ENCODE results near the gene SPA17. TPM values are rescaled to one million over a fixed set of nuclear protein-coding genes. Genes with fewer than 3 reads are reported as not detected.

SPA17 gene
- total and polyA plus RNA-seq, 9 of the 15 experiments (the other 6 are each of a cell fraction or from before 2014, with no cell fraction given), result 6.0 to 19.5 (median 12.6) TPM

DNA sequence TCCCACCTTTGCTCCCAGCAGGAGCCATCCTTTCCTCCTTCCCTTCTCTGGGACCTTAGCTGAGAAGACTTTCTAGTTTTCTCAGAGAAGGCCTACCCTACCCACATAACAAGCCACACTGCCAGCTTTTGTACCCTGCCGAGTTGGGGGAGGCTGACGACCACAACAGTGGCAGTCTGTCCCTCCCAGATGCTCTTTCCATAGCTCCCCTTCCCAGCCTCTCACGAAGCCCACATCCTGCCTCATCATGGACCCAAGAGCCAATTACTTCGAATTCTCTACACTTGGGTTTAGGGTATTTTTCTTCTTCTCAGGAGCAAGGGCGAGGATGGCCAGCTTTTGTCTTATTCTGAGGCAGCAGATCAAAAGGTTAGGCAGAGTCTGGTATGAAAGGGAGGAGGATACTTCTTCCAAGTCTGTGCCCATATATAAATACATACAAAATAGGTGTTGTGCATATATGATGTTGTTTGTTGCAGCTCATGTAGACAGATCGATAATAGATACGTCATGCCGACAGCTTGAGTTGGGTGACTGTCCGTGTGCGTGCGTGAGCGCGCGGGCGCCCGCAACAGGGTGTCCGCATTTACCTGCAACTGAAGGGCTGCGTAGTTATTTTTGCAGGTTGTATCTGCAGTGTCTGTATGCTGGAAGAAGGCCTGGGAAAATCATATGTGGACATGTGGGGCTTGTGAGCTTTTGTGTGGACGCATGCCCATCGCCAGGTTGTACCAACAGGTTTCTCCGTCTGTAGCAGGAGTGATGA, 65.2 kb downstream of the SPA17 start:
- Histone ChIP-seq H3K79me2 (ENCODE audit: control insufficient read depth, insufficient read depth, low read length) (no peaks in the 10 kb centered on the region), H3K9me3 (replicated peaks; ENCODE audit: control insufficient read depth, insufficient read depth, low read depth, low read length) (no peaks in the 10 kb centered on the region), H3K36me3 (ENCODE audit: control insufficient read depth, insufficient read depth, low read length) (no peaks in the 10 kb centered on the region), H4K20me1 (replicated peaks; ENCODE audit: control insufficient read depth, insufficient read depth, low read length) (0 out of 2 replicates have a peak, but pooled peaks cover 9% of the 10 kb centered on the region), H3K9me1 (ENCODE audit: control insufficient read depth, insufficient read depth, low read length) (no peaks in the 10 kb centered on the region), H3K4me3 (no peak overlapping the region), H3K4me2 (ENCODE audit: insufficient read depth, low read length) (peak overlapping the region; percentile 87; the same call in 1 of the 2 replicates), H3K27me3 (ENCODE audit: control insufficient read depth in 2 of 2, insufficient read depth in 2 of 2, low read length in 2 of 2) (peaks cover 13 to 50% of the 10 kb centered on the region in 2 experiments), H3K4me1 (replicated peaks in 1 of 2; ENCODE audit: control insufficient read depth in 2 of 2, insufficient read depth in 2 of 2, low read length in 2 of 2) (peaks cover 14 to 17% of the 10 kb centered on the region in 2 experiments; a peak in 4 of 5 replicates), H3K27ac (ENCODE audit: extremely low read depth, low read depth, low read length) (no peak overlapping the region), H2AFZ (ENCODE audit: low read depth, low read length) (peak overlapping the region; percentile 79; the same call in 1 of the 2 replicates), H3K9ac (ENCODE audit: insufficient read depth in 1 of 2, low read depth in 2 of 2, low read length in 2 of 2) (no peak overlapping the region)
- WGBS (ENCODE audit: insufficient coverage, low coverage, missing lambda C conversion rate), result 55% methylated on average over 21 of the region's 21 CpGs
- no peak for ATAC-seq
- FAIRE-seq, result no peak
- CTCF ChIA-PET (ENCODE audit: low intra/inter-chr PET ratio), result no interaction called here
- TF ChIP-seq ATF1 (CRISPR knock-in tag; IDR thresholded peaks at IDR 0.05) (no peak), ATF1 (tag; IDR thresholded peaks at IDR 0.05) (0 out of 2 replicates have a peak, but pooled peaks have one; percentile 13), BRF1 (IDR thresholded peaks at IDR 0.05; ENCODE audit: borderline replicate concordance, extremely low read depth, insufficient read length) (no peak)
- no peak for DNase-seq (ENCODE audit: extremely low read depth in 1 of 4, low spot score in 3 of 4)
- BruUV-seq (replicated peaks), result no TSS peak
- POLR2A ChIA-PET, result interaction anchor here (1.0 kb wide), 1 partner anchor 19 kb away, joined by 3 read pairs; no protein-coding TSS in a partner anchor
- in situ Hi-C loops (cut with MboI), result no loop called here
- intact Hi-C loops (cut with micrococcal nuclease), result no loop called here

Measured in K562 (cell line).